Omental fat pad (tissue), 4 donors: ENCODE measurements around the gene COL16A1. TPM values are rescaled to one million over a fixed set of nuclear protein-coding genes. Genes with fewer than 3 reads are reported as not detected.

Source experiments
- ATAC-seq: fragments of 150-250 bp; one replicate; pipeline ENCODE4 v1.9.1; 2016; ENCODE audit warnings: mild to moderate bottlenecking, moderate library complexity; ENCODE audit not compliant: low FRiP score
- DNase-seq: peaks from one replicate; pipeline ENCODE4 v3.0.0-alpha.2; 2019; ENCODE audit warnings: low spot score
- CTCF ChIP-seq, 3 donors: fragments of 450-650 bp; IDR thresholded peaks; one replicate each; pipeline ENCODE4 v1.5.1; 2016 to 2017; ENCODE audit warnings: antibody characterized with exemption in 3 of 3, mild to moderate bottlenecking in 3 of 3, moderate library complexity in 2 of 3
- total RNA-seq, 4 donors: library from RNA; depleted of rRNA; stranded (reverse); fragments of >200 nt; gene quantifications; one replicate each; pipeline ENCODE4 v1.1.0, GENCODE V29; 2016

The COL16A1 gene
- total RNA-seq, 4 donors from 2014 or later: 17.4 to 69.2 (median 21.7) TPM

GRCh38 chr1:31699341-31699891 is 4.4 kb downstream of the COL16A1 start:
- no peak for TF ChIP-seq CTCF (IDR thresholded peaks at IDR 0.05)
- DNase-seq (no peak), ATAC-seq (no peak)

- no peak for TF ChIP-seq CTCF (IDR thresholded peaks at IDR 0.05)
- no peak for ATAC-seq
- no peak for DNase-seq
Measured at GRCh38 chr1:31697369-31697984, 6.3 kb downstream of the COL16A1 start.

- no peak for DNase-seq
- TF ChIP-seq CTCF (IDR thresholded peaks at IDR 0.05): no peak
- ATAC-seq: no peak
Measured at GRCh38 chr1:31696242-31696641, 7.6 kb downstream of the COL16A1 start.

GRCh38 chr1:31695327-31695726 is 8.5 kb downstream of the COL16A1 start:
- no peak for DNase-seq
- no peak for TF ChIP-seq CTCF (IDR thresholded peaks at IDR 0.05)
- ATAC-seq: no peak

GRCh38 chr1:31694964-31695313 is 8.9 kb downstream of the COL16A1 start:
- ATAC-seq (no peak), DNase-seq (no peak)
- TF ChIP-seq CTCF (IDR thresholded peaks at IDR 0.05): no peak

- ATAC-seq: no peak
Measured at GRCh38 chr1:31694069-31694963, 9.5 kb downstream of the COL16A1 start.

More at GRCh38 chr1:31694069-31694963, 9.5 kb downstream of the COL16A1 start:
- no peak for DNase-seq
- no peak for TF ChIP-seq CTCF (IDR thresholded peaks at IDR 0.05)
